Activated CD8-positive, alpha-beta T cell treated with anti-CD3 and anti-CD28 coated beads, Interleukin-2, amount 10 ng/mL, durations not matched to agents 7 days and 5 days (primary cell): ENCODE results near the gene TMPRSS6. TPM values are rescaled to one million over a fixed set of nuclear protein-coding genes. Genes with fewer than 3 reads are reported as not detected.

Experiments
- ATAC-seq: fragments of 150-1000 bp; cut with Tn5 transposase; one replicate; pipeline ENCODE4 v1.10.0; 2021; ENCODE audit warnings: moderate library complexity
- CTCF ChIA-PET: fragments of 350-600 bp; sonication (Branson Sonifier 250); formaldehyde crosslinking; loops from one replicate; lab custom pipeline; 2021; ENCODE audit warnings: antibody characterized with exemption; lab: Charles Lee
- POLR2A ChIA-PET: fragments of 350-600 bp; sonication (Branson Sonifier 250); formaldehyde crosslinking; loops from one replicate; lab custom pipeline; 2021; ENCODE audit warnings: antibody characterized with exemption; lab: Charles Lee
- DNase-seq: peaks from one replicate; pipeline ENCODE4 v3.0.0-alpha.2; 2020
- H3K27ac Mint-ChIP-seq: one replicate; pipeline ENCODE4 v1.8.0; 2021; ENCODE audit warnings: mild to moderate bottlenecking, mixed read lengths
- H3K27me3 Mint-ChIP-seq: one replicate; pipeline ENCODE4 v1.8.0; 2021; ENCODE audit warnings: low read depth, mixed read lengths
- H3K36me3 Mint-ChIP-seq: one replicate; pipeline ENCODE4 v1.8.0; 2021; ENCODE audit warnings: low read depth, mixed read lengths
- H3K4me1 Mint-ChIP-seq: one replicate; pipeline ENCODE4 v1.8.0; 2021; ENCODE audit warnings: low read depth, mixed read lengths
- H3K4me3 Mint-ChIP-seq: one replicate; pipeline ENCODE4 v1.8.0; 2021; ENCODE audit warnings: mild to moderate bottlenecking, mixed read lengths
- H3K9me3 Mint-ChIP-seq: one replicate; pipeline ENCODE4 v1.8.0; 2022; ENCODE audit warnings: mixed read lengths; ENCODE audit not compliant: insufficient read depth
- total RNA-seq, 2 experiments: library from RNA; stranded (reverse); gene quantifications; one replicate each; pipeline ENCODE4 v1.2.3, GENCODE V29; 2021

Gene TMPRSS6
- total RNA-seq, 2 experiments from 2014 or later, result 1.1 TPM

DNA sequence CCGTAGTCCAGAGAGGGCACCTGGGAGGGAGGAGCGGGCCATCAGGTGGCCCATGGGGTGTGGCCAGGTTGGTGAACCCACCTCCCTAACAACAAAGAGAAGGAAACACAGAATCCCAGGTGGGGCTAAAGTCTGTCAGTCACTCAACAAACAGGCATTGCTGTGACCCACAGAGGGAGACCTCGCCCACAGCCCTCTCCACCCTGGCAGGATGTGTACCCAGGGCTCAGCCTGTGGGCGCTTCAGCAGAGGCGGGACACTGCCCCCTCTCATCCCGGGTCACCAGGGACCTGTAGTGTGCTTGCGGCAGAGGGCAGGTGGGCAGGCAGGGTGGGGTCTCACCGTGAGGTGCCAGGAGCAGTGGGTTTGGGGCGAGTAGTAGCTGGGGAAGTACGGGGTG, 25.1 kb downstream of the TMPRSS6 start:
- peaks cover 66% of the 10 kb centered on the region for H3K4me1 Mint-ChIP-seq
- peak overlapping the region; percentile 55 for H3K27ac Mint-ChIP-seq
- DNase-seq, result no peak
- no peaks in the 10 kb centered on the region for H3K9me3 Mint-ChIP-seq
- no peak for ATAC-seq
- POLR2A ChIA-PET, result interaction anchor here (0.8 kb wide), 1 partner anchor 38 kb away, joined by 3 read pairs; no protein-coding TSS in a partner anchor
- H3K27me3 Mint-ChIP-seq, result no peaks in the 10 kb centered on the region
- H3K36me3 Mint-ChIP-seq, result no peaks in the 10 kb centered on the region
- H3K4me3 Mint-ChIP-seq, result no peak overlapping the region
- CTCF ChIA-PET, result interaction anchor here (0.9 kb wide), 1 partner anchor 15 kb away, joined by 3 read pairs; no protein-coding TSS in a partner anchor

GRCh38 chr22:37083914-37084313, 25.6 kb downstream of the TMPRSS6 start:
- Mint-ChIP-seq H3K9me3 (no peaks in the 10 kb centered on the region), H3K36me3 (no peaks in the 10 kb centered on the region), H3K4me1 (peaks cover 70% of the 10 kb centered on the region), H3K27me3 (no peaks in the 10 kb centered on the region), H3K27ac (peak overlapping the region; percentile 55), H3K4me3 (no peak overlapping the region)
- CTCF ChIA-PET, result no interaction called here
- no peak for ATAC-seq
- DNase-seq, result no peak
- POLR2A ChIA-PET, result interaction anchor here (0.8 kb wide), 1 partner anchor 38 kb away, joined by 3 read pairs; no protein-coding TSS in a partner anchor

DNA sequence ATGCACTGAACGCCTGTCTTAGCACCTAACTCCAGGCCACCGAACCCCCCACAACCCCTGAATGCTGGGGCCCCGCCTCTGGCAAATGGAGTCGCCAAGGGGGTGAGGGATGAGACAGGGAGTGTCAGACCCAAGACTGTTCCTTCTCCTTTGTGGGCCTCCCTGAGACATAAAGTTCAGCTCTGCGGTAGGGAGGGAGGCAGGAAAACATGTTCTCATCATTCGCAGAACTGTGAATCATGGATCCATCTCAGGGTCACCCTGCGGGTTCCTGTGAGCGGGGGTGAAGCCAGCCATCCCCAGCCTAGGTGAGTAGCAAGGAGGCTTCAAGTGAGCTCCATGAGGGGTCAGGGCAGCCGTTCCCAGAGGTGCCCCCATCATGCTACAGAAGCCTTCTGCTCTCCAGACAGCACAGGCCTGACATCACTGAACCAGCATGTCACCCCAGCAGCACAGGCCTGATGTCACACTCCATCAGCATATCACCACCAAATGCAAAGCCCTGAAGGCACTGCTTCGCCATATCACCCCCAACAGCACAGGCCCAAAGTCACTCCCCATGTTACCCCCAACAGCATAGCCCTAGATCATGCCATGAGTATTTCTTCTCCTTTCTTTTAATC, 27.2 kb downstream of the TMPRSS6 start:
- ChIA-PET CTCF (interaction anchor here (1.4 to 5.2 kb wide), 2 partner anchors 41 to 226 kb away, joined by 3 to 135 read pairs; no protein-coding TSS in a partner anchor), POLR2A (interaction anchor here (1.1 to 3.9 kb wide), 3 partner anchors 13 to 67 kb away, joined by 3 to 99 read pairs (median 10); partner anchors contain the start of gene IL2RB)
- DNase-seq (no peak), ATAC-seq (no peak)
- Mint-ChIP-seq H3K27me3 (no peaks in the 10 kb centered on the region), H3K9me3 (no peaks in the 10 kb centered on the region), H3K27ac (peak overlapping the region; percentile 99), H3K4me3 (no peak overlapping the region), H3K36me3 (no peaks in the 10 kb centered on the region), H3K4me1 (peaks cover 74% of the 10 kb centered on the region)

DNA sequence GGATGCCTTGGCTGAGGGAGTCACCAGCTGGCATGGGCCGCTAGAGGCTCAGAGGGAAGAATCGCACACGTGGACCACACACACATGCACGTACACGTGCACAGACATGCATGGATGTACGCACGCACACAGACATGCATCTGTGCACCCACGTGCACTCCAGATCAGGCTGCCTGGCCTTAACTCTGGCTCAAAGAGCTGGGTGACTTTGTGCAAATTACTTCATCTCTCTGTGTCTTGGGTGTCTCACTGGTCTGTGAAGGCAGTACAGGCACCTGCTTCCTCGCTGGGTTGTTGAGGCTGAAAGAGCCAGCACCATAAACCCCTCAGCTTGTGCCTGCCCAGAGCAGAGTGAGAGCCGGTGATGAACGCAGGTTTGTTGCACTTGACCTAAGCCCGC, 28.7 kb downstream of the TMPRSS6 start:
- H3K4me3 Mint-ChIP-seq, result no peak overlapping the region
- ChIA-PET POLR2A (interaction anchor here (0.6 to 3.9 kb wide), 6 partner anchors 9 to 163 kb away, joined by 3 to 99 read pairs (median 6); partner anchors contain the start of genes IL2RB and RAC2), CTCF (interaction anchor here (1.2 to 5.2 kb wide), 4 partner anchors 42 to 180 kb away, joined by 3 to 135 read pairs (median 14); no protein-coding TSS in a partner anchor)
- H3K9me3 Mint-ChIP-seq, result no peaks in the 10 kb centered on the region
- H3K4me1 Mint-ChIP-seq, result peaks cover 84% of the 10 kb centered on the region
- H3K27ac Mint-ChIP-seq, result peak overlapping the region; percentile 99
- ATAC-seq (no peak), DNase-seq (no peak)
- no peaks in the 10 kb centered on the region for H3K36me3 Mint-ChIP-seq
- no peaks in the 10 kb centered on the region for H3K27me3 Mint-ChIP-seq

GRCh38 chr22:37080438-37080837, 29.1 kb downstream of the TMPRSS6 start:
- H3K9me3 Mint-ChIP-seq, result no peaks in the 10 kb centered on the region
- DNase-seq (no peak), ATAC-seq (no peak)
- peak overlapping the region; percentile 99 for H3K27ac Mint-ChIP-seq
- peak overlapping the region; percentile 72 for H3K4me3 Mint-ChIP-seq
- POLR2A ChIA-PET, result interaction anchor here (0.8 to 3.9 kb wide), 16 partner anchors 19 to 405 kb away, joined by 3 to 99 read pairs (median 4); partner anchors contain the start of genes IL2RB and RAC2
- peaks cover 86% of the 10 kb centered on the region for H3K4me1 Mint-ChIP-seq
- CTCF ChIA-PET, result interaction anchor here (0.9 to 5.2 kb wide), 20 partner anchors 8 to 224 kb away, joined by 3 to 135 read pairs (median 6); partner anchors contain the start of genes IL2RB and KCTD17
- no peaks in the 10 kb centered on the region for H3K27me3 Mint-ChIP-seq
- no peaks in the 10 kb centered on the region for H3K36me3 Mint-ChIP-seq

GRCh38 chr22:37079668-37080171, 29.8 kb downstream of the TMPRSS6 start:
- Mint-ChIP-seq H3K27ac (peak overlapping the region; percentile 99), H3K4me1 (peaks cover 86% of the 10 kb centered on the region), H3K9me3 (no peaks in the 10 kb centered on the region), H3K27me3 (no peaks in the 10 kb centered on the region), H3K36me3 (no peaks in the 10 kb centered on the region), H3K4me3 (peak overlapping the region; percentile 72)
- POLR2A ChIA-PET, result interaction anchor here (0.7 to 3.9 kb wide), 24 partner anchors 9 to 406 kb away, joined by 3 to 99 read pairs (median 4); partner anchors contain the start of genes IL2RB and RAC2
- ATAC-seq (peak; percentile 83), DNase-seq (peak; percentile 97)
- CTCF ChIA-PET, result interaction anchor here (0.7 to 5.2 kb wide), 28 partner anchors 9 to 303 kb away, joined by 3 to 135 read pairs (median 4); partner anchors contain the start of genes IFT27, IL2RB and KCTD17

- H3K27me3 Mint-ChIP-seq, result no peaks in the 10 kb centered on the region
- no peaks in the 10 kb centered on the region for H3K36me3 Mint-ChIP-seq
- H3K9me3 Mint-ChIP-seq, result no peaks in the 10 kb centered on the region
- H3K4me3 Mint-ChIP-seq, result peak overlapping the region; percentile 72
- CTCF ChIA-PET, result interaction anchor here (0.7 to 5.2 kb wide), 24 partner anchors 9 to 303 kb away, joined by 3 to 135 read pairs (median 4); partner anchors contain the start of genes IFT27, IL2RB and KCTD17
- H3K4me1 Mint-ChIP-seq, result peaks cover 81% of the 10 kb centered on the region
- ATAC-seq (peak; percentile 7), DNase-seq (peak; percentile 41)
- H3K27ac Mint-ChIP-seq, result peak overlapping the region; percentile 99
- POLR2A ChIA-PET, result interaction anchor here (0.7 to 3.9 kb wide), 19 partner anchors 9 to 303 kb away, joined by 3 to 99 read pairs (median 5); partner anchors contain the start of genes IL2RB and RAC2
Observed at GRCh38 chr22:37079158-37079557, 30.4 kb downstream of the TMPRSS6 start.

DNA sequence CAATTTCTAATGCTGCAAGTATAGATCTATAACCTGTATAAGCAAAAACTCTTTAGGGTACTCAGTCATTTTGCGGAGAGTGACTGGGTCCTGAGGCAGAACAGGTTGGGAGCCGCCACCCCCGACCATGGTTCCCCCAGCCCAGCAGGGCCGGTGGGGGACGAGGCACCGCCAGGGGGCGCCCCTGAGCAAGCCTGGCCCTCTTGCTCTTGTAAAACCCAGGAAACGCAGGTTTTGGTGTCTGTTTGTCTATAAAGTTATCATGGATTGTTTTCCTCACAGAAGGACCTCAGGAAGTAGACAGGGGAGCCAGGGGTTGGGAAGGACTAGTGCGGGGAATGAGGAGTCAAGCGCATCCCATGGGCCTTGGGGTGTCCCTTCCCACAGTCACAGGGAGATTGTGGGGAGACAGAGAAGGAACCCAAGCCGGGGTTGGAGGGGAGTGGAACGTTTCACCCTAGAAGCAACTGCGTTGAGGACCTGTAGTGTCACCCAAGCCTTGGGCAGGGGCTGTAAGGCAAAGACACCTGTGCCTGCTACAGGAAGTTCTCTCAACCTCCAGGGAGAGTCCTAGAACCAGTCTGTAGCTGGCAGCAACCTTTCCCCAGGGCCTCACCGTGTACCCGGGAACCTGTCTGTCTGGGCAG, 31.6 kb downstream of the TMPRSS6 start:
- DNase-seq (peak; percentile 89), ATAC-seq (peak; percentile 20)
- Mint-ChIP-seq H3K9me3 (no peaks in the 10 kb centered on the region), H3K27ac (peak overlapping the region; percentile 99), H3K27me3 (no peaks in the 10 kb centered on the region), H3K4me3 (peak overlapping the region; percentile 72), H3K4me1 (peaks cover 69% of the 10 kb centered on the region), H3K36me3 (no peaks in the 10 kb centered on the region)
- ChIA-PET CTCF (interaction anchor here (0.8 to 5.2 kb wide), 21 partner anchors 10 to 222 kb away, joined by 3 to 135 read pairs (median 5); partner anchors contain the start of genes IL2RB and KCTD17), POLR2A (interaction anchor here (0.6 to 1.0 kb wide), 5 partner anchors 44 to 116 kb away, joined by 3 to 11 read pairs (median 4); partner anchors contain the start of gene IL2RB)

GRCh38 chr22:37075822-37076433, 33.6 kb downstream of the TMPRSS6 start:
- Mint-ChIP-seq H3K27ac (peak overlapping the region; percentile 58), H3K9me3 (no peaks in the 10 kb centered on the region), H3K27me3 (no peaks in the 10 kb centered on the region), H3K4me1 (peaks cover 49% of the 10 kb centered on the region), H3K36me3 (no peaks in the 10 kb centered on the region), H3K4me3 (no peak overlapping the region)
- ATAC-seq (no peak), DNase-seq (no peak)
- ChIA-PET CTCF (interaction anchor here (0.7 to 2.1 kb wide), 14 partner anchors 30 to 185 kb away, joined by 3 to 13 read pairs (median 6); partner anchors contain the start of gene IL2RB), POLR2A (interaction anchor here (1.5 kb wide), 1 partner anchor 46 kb away, joined by 9 read pairs; no protein-coding TSS in a partner anchor)

DNA sequence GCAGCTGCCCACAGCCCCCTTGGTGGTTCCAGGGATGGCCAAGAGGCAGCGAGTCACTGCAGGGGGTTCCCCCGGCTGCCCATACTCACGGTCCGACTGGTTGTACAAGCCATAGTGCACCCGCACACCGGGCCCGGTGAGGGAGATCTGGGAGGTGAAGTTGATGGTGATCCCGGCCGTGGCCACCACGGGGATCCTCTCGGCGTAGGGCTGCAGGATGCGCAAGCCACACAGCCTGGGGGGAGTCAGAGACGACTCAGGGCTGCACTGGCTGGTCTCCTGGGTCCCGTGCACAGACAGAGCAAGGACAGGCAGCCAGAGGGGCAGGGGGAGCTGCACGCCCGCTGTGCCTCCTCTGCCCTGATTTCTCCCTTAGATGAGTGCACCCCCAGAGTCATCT, 34.5 kb downstream of the TMPRSS6 start:
- H3K36me3 Mint-ChIP-seq, result no peaks in the 10 kb centered on the region
- H3K4me1 Mint-ChIP-seq, result peaks cover 40% of the 10 kb centered on the region
- no peak for ATAC-seq
- DNase-seq, result no peak
- no peaks in the 10 kb centered on the region for H3K9me3 Mint-ChIP-seq
- CTCF ChIA-PET, result interaction anchor here (2.1 kb wide), 1 partner anchor 125 kb away, joined by 7 read pairs; no protein-coding TSS in a partner anchor
- H3K27me3 Mint-ChIP-seq, result peaks cover 1% of the 10 kb centered on the region
- POLR2A ChIA-PET, result no interaction called here
- H3K27ac Mint-ChIP-seq, result no peak overlapping the region
- H3K4me3 Mint-ChIP-seq, result no peak overlapping the region
